ENCODE measurements around the gene CMC2. TPM values are rescaled to one million over a fixed set of nuclear protein-coding genes. Genes with fewer than 3 reads are reported as not detected.

CMC2 gene
- total RNA-seq, 2 experiments from 2014 or later = 90.7 to 99.9 TPM

DNA sequence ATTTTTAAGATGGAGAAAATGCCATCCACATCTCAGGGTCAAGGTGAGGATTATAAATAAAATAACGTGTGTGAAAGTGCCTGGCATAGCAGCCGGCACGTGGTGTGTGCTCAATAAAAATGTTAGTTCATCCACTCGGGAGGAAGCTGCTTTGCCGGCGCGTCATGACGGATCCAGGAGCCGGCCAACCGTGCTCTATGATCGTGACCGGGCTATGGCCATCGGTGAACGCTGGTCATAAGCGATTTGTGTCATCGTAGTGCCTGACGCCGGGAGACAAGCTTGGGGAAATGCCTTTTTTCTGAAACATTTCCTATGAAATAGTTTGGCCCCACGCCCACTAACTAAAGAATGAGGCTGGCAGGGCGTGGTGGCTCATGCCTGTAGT lies 74.0 kb downstream of the CMC2 start:
- H3K4me3 Mint-ChIP-seq = peak overlapping the region; percentile 46
- CTCF ChIA-PET = no interaction called here

DNA sequence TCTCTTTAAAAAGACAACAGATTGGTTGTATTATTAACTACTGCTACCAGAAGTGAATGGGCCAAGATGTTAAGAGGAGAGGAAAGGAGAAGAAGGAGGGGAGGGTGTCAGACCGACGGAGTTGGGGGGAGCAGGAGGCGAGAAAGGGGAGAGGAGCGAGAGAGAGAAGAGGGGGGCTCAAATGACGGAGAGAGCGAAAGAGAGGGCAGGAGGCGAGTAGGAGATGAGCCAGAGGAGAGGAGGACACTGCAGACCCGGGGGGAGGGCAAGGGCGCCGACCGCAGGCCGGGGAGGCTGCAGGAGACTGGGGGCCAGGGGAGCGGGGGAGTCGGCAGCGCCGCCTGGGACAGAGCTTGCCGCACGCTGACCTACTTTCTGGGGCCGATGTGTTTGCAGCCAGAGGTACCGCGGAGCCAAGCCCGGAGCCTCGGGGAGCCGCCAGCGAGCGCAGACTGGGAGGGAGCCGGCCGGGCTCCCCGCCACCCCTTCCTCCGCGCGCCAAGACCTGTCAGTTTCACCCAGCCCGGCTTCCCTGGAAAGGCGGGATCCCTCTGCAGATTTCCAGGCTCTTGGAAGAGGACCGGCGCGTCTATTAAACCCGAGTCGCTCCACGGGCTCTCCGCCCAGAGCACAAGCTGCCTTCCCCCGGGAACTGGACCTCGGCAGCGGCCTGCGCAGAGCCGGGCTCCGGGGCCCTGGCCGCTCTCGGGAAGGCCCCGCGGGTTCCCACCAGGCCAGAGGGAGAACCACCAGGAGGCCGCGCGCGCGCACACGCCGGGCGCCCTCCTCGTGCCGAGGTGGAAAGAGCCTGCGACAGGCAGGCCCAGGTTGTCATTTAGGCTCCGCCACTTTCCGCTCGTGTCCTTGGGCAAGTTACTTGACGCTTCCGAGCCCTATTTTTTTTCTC lies 74.6 kb downstream of the CMC2 start:
- Mint-ChIP-seq H3K27ac (no peak overlapping the region), H3K36me3 (ENCODE audit: low read depth) (no peaks in the 10 kb centered on the region), H3K4me1 (peaks cover 6% of the 10 kb centered on the region), H3K4me3 (peak overlapping the region; percentile 46), H3K27me3 (peaks cover 47% of the 10 kb centered on the region), H3K9me3 (peaks cover 6% of the 10 kb centered on the region)
- DNase-seq = peak; percentile 17
- ChIA-PET POLR2A (no interaction called here), CTCF (no interaction called here)

More for the DNA sequence above, 74.0 kb downstream of the CMC2 start:
- Mint-ChIP-seq H3K9me3 (peaks cover 6% of the 10 kb centered on the region), H3K27me3 (peaks cover 45% of the 10 kb centered on the region), H3K36me3 (ENCODE audit: low read depth) (no peaks in the 10 kb centered on the region), H3K27ac (no peak overlapping the region), H3K4me1 (peaks cover 6% of the 10 kb centered on the region)
- no peak for DNase-seq
- POLR2A ChIA-PET = no interaction called here

DNA sequence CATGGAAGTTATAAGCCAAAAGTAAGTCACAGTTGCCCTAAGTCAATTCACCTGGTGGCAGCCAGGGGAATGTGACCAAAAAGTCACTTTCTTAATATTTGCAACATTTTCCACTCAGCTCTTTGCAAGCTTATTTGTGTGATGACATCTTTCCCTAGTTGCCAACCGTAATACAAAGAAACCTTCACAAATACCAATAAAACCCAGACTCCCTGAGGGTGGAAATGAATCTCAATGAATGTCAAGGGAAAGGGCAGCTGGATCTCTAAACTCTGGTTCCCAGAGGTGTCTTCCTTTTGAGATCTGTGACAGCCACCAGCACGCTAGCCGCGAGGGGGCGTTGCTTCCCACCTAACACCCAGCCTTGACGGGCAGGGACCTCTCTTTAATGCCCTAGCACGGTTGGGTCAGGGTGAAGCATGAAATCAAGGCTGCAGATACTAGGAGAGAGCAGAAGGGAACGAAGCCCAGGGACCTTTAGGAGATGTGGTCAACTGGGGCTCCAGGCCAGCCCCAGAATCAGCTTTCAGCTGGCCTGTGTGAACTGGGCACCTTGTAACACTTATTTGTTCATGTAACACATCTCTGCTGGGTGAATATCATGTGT lies 82.2 kb downstream of the CMC2 start:
- Mint-ChIP-seq H3K4me3 (no peak overlapping the region), H3K4me1 (no peaks in the 10 kb centered on the region)
- CTCF ChIA-PET = interaction anchor here (0.6 to 1.0 kb wide), 2 partner anchors 25 to 111 kb away, joined by 3 to 5 read pairs; partner anchors contain the start of gene ATMIN

DNA sequence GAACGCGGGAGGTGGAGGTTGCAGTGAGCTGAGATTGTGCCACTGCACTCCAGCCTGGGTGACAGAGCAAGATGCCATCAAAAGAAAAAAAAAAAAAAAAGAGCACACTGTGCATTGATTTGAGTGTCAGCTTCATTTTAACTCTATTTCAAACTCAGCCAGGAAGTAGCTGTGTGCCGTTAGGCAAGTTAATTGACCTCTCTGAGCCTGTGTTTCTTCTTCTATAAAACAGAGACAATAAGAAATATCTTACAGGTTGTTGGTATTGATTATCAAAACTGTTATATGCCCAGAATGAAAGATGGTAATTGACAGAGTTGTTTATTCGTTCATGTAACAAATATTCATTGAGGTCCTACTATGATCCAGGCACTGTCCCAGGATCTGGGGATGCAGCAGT lies 83.3 kb downstream of the CMC2 start:
- CTCF ChIA-PET = no interaction called here
- no peak for DNase-seq
- Mint-ChIP-seq H3K9me3 (peaks cover 3% of the 10 kb centered on the region), H3K36me3 (ENCODE audit: low read depth) (no peaks in the 10 kb centered on the region), H3K4me1 (no peaks in the 10 kb centered on the region), H3K27ac (no peak overlapping the region), H3K27me3 (peaks cover 21% of the 10 kb centered on the region), H3K4me3 (no peak overlapping the region)
- POLR2A ChIA-PET = no interaction called here

More for the DNA sequence above, 82.2 kb downstream of the CMC2 start:
- Mint-ChIP-seq H3K27me3 (peaks cover 14% of the 10 kb centered on the region), H3K36me3 (ENCODE audit: low read depth) (no peaks in the 10 kb centered on the region), H3K27ac (no peak overlapping the region), H3K9me3 (peaks cover 6% of the 10 kb centered on the region)
- peak; percentile 52 for DNase-seq
- POLR2A ChIA-PET = no interaction called here

Other genes with a start within 250 kb of the CMC2 start
- gene CDYL2, start 202.3 kb downstream of the CMC2 start, total RNA-seq = 10 to 100 TPM; 54.6 to 60.2 TPM
- 10 to 100 TPM; 62.2 to 66.9 TPM for gene CENPN, start 329 bp upstream of the CMC2 start, total RNA-seq
- 10 to 100 TPM; 29.6 to 33.8 TPM for gene ATMIN, start 29.0 kb upstream of the CMC2 start, total RNA-seq
- under 1 TPM in 1 of 2 experiments, not detected in 1; 0.73 TPM for gene C16orf46, start 70.4 kb upstream of the CMC2 start, total RNA-seq
- gene GCSH, start 89.5 kb upstream of the CMC2 start, total RNA-seq = 1 to 10 TPM; 3.5 to 6.6 TPM
- not detected for gene BCO1, start 231.8 kb upstream of the CMC2 start, total RNA-seq